HG03095 (cell line): ENCODE results near the gene SNED1.

ENCODE experiments used
- ATAC-seq: cut with Tn5 transposase; IDR thresholded peaks from one replicate; pipeline ENCODE4 v1.9.1; 2021; ENCODE audit warnings: moderate library complexity; ENCODE audit not compliant: unreplicated experiment

The SNED1 gene

GRCh38 chr2:240991378-240992263, 6.8 kb upstream of the SNED1 start:
- no peak for ATAC-seq

GRCh38 chr2:240992572-240993291, 5.7 kb upstream of the SNED1 start:
- no peak for ATAC-seq

- no peak for ATAC-seq
Observed at GRCh38 chr2:240993446-240994170, 4.8 kb upstream of the SNED1 start.

- ATAC-seq, result no peak
Observed at GRCh38 chr2:240994171-240994896, 4.1 kb upstream of the SNED1 start.

- ATAC-seq, result no peak
Observed at GRCh38 chr2:240995041-240996021, 3.1 kb upstream of the SNED1 start.

- no peak for ATAC-seq
Observed at GRCh38 chr2:240996161-240996833, 2.1 kb upstream of the SNED1 start.

- ATAC-seq, result no peak
Observed at GRCh38 chr2:240996834-240997140, 1.6 kb upstream of the SNED1 start.

GRCh38 chr2:240997141-240997855, 1.1 kb upstream of the SNED1 start:
- ATAC-seq, result no peak

GRCh38 chr2:240998706-240998994, 232 bp downstream of the SNED1 start:
- ATAC-seq, result no peak

- ATAC-seq, result no peak
Observed at GRCh38 chr2:240998995-240999791, 775 bp downstream of the SNED1 start.

- ATAC-seq, result no peak
Observed at GRCh38 chr2:240999873-241000541, 1.6 kb downstream of the SNED1 start.

- no peak for ATAC-seq
Observed at GRCh38 chr2:241000831-241001321, 2.5 kb downstream of the SNED1 start.

- no peak for ATAC-seq
Observed at GRCh38 chr2:241001413-241002274, 3.2 kb downstream of the SNED1 start.

- no peak for ATAC-seq
Observed at GRCh38 chr2:241002275-241003046, 4.0 kb downstream of the SNED1 start.

GRCh38 chr2:241003047-241003360, 4.6 kb downstream of the SNED1 start:
- ATAC-seq, result no peak

- no peak for ATAC-seq
Observed at GRCh38 chr2:241003369-241003768, 5.0 kb downstream of the SNED1 start.
